GM18951 (cell line): ENCODE data around the gene STARD13.

Experiments used
- POLR2A ChIP-seq: IDR thresholded peaks from 4 replicates; pipeline ENCODE4 v1.6.1; 2011; ENCODE audit warnings: mild to moderate bottlenecking; ENCODE audit not compliant: insufficient read length, insufficient read depth; ENCODE audit errors: extremely low read depth
- in situ Hi-C: fragments of 300-500 bp; cut with MboI; formaldehyde crosslinking; loops from one replicate; pipeline ENCODE4 v1.12.0; 2022; ENCODE audit warnings: low sequenced_read_pairs, mixed read lengths, inconsistent platforms; ENCODE audit not compliant: unreplicated experiment

Gene STARD13

DNA sequence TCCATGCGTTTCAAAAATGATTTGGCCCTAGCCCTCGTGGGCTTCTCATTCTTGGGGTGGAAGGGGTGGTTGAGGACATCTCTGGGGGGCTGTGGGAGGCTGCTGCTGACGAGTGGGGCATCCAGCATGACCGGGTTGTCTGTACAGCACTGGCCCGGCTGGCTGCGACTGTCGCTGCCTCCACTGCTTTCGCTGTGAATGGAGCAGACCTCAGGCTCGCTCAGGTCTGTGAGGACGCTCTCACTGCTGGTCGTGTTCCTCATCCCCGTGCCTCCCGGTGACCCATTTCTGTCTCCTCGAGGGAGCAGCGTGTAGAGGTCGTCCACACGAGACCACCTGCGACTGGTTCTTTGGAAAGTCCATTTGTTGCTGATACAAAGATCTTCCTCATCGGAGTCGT lies 155.7 kb downstream of the STARD13 start:
- in situ Hi-C loops, result no loop called here
- TF ChIP-seq POLR2A, result no peak

DNA sequence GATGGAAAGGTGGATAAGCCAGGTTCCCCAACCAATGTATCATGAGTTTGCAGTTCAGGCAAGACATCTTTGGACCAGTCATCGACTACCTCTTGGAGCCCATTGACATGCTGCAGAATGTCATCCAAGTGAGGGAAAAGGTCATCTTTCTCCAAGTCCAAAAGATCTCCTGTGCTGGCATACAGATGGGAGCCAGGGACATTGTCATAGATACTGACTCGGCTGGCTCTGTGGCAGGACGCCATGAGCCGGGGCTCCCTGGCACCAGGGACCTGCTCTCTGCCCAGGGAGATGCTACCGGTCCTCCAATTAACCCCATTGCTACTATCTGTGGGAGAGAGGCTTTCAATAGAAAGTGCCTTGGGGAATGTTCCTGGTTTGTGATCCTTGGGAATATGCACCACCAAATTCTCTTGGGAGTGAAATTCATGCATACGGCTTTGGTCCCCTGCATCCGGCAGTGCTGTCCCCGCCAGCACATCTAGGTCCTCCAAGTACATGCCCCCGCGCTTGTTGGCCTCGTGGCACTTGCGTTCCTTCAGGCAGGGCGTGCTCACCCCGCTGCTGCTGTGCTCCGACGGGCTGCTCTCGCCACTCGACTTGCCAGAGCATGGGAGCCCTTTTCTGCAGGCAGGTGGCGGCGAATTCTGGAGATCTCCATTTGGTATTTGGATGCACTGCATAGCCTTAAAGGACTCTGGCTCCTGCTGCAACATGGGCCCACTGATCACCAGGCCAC lies 156.3 kb downstream of the STARD13 start:
- in situ Hi-C loops, result no loop called here
- no peak for TF ChIP-seq POLR2A

GRCh38 chr13:33128134-33128533 lies 157.4 kb downstream of the STARD13 start:
- in situ Hi-C loops, result no loop called here
- TF ChIP-seq POLR2A, result no peak

- no peak for TF ChIP-seq POLR2A
- in situ Hi-C loops, result no loop called here
Measured at GRCh38 chr13:33127009-33127551, 158.5 kb downstream of the STARD13 start.

- TF ChIP-seq POLR2A, result no peak
- in situ Hi-C loops, result no loop called here
Measured at GRCh38 chr13:33125821-33126570, 159.6 kb downstream of the STARD13 start.

GRCh38 chr13:33123066-33123859 lies 162.3 kb downstream of the STARD13 start:
- no peak for TF ChIP-seq POLR2A

DNA sequence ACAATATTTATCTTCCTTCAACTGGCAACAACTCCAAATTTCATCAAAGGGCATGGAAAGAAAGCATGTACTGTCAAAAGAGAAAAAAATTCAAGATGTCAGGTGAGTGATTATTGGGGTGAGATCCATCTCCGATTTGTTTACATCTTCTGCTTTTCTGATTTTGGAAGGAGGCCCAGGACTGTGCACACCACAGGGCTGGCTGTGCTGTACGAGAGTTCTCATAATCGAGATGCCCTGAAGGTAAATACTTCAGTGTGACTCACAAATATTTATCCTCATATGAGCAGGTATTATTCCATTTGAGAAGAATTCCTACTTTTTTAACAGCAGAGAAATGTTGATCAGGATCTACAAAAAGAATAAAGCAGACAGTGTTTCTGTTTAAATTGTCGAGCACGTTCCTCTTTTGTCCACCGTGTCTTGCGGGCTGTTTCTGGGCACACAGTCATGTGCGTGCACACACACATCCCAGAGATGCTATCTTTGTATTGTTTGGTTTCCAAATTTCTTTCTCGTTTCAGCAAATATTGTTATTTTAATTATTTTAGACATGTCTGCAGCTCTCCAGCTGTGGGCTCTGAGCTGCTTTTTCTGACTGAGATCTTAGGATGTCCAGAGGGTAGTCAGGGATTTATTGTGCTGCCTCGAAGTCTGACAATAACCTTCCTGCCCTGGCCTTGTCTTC lies 165.6 kb downstream of the STARD13 start:
- TF ChIP-seq POLR2A, result no peak
- in situ Hi-C loops, result no loop called here

More at GRCh38 chr13:33123066-33123859, 162.3 kb downstream of the STARD13 start:
- in situ Hi-C loops, result no loop called here

- TF ChIP-seq POLR2A, result no peak
- in situ Hi-C loops, result no loop called here
Measured at GRCh38 chr13:33119022-33119781, 166.4 kb downstream of the STARD13 start.

GRCh38 chr13:33116321-33117010 lies 169.1 kb downstream of the STARD13 start:
- in situ Hi-C loops, result no loop called here
- TF ChIP-seq POLR2A, result no peak

- in situ Hi-C loops, result no loop called here
- no peak for TF ChIP-seq POLR2A
Measured at GRCh38 chr13:33115274-33115673, 170.3 kb downstream of the STARD13 start.

- TF ChIP-seq POLR2A, result no peak
- in situ Hi-C loops, result no loop called here
Measured at GRCh38 chr13:33114146-33114545, 171.4 kb downstream of the STARD13 start.
